HG02885 (cell line): ENCODE measurements around the gene PREP.
"Not testable (repeated sequence)": the region's sequence is repeated elsewhere in the genome, so short reads cannot be mapped to it uniquely, and the experiment has no call there.

ENCODE experiments used
- ATAC-seq: cut with Tn5 transposase; IDR thresholded peaks from one replicate; pipeline ENCODE4 v1.9.1; 2021; ENCODE audit warnings: mild to moderate bottlenecking; ENCODE audit not compliant: unreplicated experiment, poor library complexity

Gene PREP

GRCh38 chr6:105278035-105278434, 124.8 kb downstream of the PREP start:
- no peak for ATAC-seq

GRCh38 chr6:105276374-105276773, 126.5 kb downstream of the PREP start:
- ATAC-seq = no peak

GRCh38 chr6:105275542-105275941, 127.3 kb downstream of the PREP start:
- ATAC-seq = no peak

GRCh38 chr6:105274678-105275077, 128.2 kb downstream of the PREP start:
- ATAC-seq = no peak

GRCh38 chr6:105273589-105273988, 129.3 kb downstream of the PREP start:
- no peak for ATAC-seq

- no peak for ATAC-seq
These were observed 130.1 kb downstream of the PREP start for GRCh38 chr6:105272786-105273185.

GRCh38 chr6:105270511-105270910, 132.4 kb downstream of the PREP start:
- ATAC-seq = no peak

- ATAC-seq = no peak
These were observed 133.5 kb downstream of the PREP start for GRCh38 chr6:105269390-105269789.

GRCh38 chr6:105263685-105264610, 138.9 kb downstream of the PREP start:
- ATAC-seq = peak; percentile 51

- no peak for ATAC-seq
These were observed 142.7 kb downstream of the PREP start for GRCh38 chr6:105259913-105260889.

- no peak for ATAC-seq
These were observed 144.1 kb downstream of the PREP start for GRCh38 chr6:105258816-105259215.

GRCh38 chr6:105257340-105257739, 145.5 kb downstream of the PREP start:
- peak; percentile 64 for ATAC-seq

- ATAC-seq = no peak
These were observed 146.3 kb downstream of the PREP start for GRCh38 chr6:105256619-105257018.

- no peak for ATAC-seq
These were observed 149.1 kb downstream of the PREP start for GRCh38 chr6:105253787-105254186.

- ATAC-seq = no peak
These were observed 151.2 kb downstream of the PREP start for GRCh38 chr6:105251689-105252088.

- ATAC-seq = no peak
These were observed 152.3 kb downstream of the PREP start for GRCh38 chr6:105250533-105250932.

GRCh38 chr6:105243487-105243886, 159.4 kb downstream of the PREP start:
- ATAC-seq = no peak

GRCh38 chr6:105235155-105235554, 167.7 kb downstream of the PREP start:
- ATAC-seq = no peak

GRCh38 chr6:105231771-105232170, 171.1 kb downstream of the PREP start:
- not testable (repeated sequence) for ATAC-seq
